K562 (cell line): Measurements from ENCODE around the gene HSBP1L1.

Experiments
- E2F1 ChIP-seq: sonication (generic); formaldehyde crosslinking; IDR thresholded peaks from 2 replicates; pipeline ENCODE4 v1.8.1; 2023; ENCODE audit warnings: mild to moderate bottlenecking, missing genetic modification reagents, moderate library complexity
- GATA2 ChIP-seq: sonication (generic); formaldehyde crosslinking; IDR thresholded peaks from 2 replicates; pipeline ENCODE4 v1.4.0; 2020; ENCODE audit warnings: mild to moderate bottlenecking, missing genetic modification reagents
- HNRNPH1 ChIP-seq: fragments of 200-400 bp; formaldehyde crosslinking; optimal IDR thresholded peaks from 2 replicates; pipeline ENCODE3; 2017; ENCODE audit warnings: low read depth, mild to moderate bottlenecking, low read length, moderate library complexity
- MEF2A ChIP-seq: IDR thresholded peaks from 2 replicates; pipeline ENCODE4 v1.6.1; 2011; ENCODE audit warnings: low read depth, mild to moderate bottlenecking, low read length, moderate library complexity; ENCODE audit not compliant: control insufficient read depth
- NFIC ChIP-seq: fragments of 450-650 bp; IDR thresholded peaks from 2 replicates; pipeline ENCODE4 v1.6.1; 2017; ENCODE audit warnings: mild to moderate bottlenecking, inconsistent platforms
- NFXL1 ChIP-seq: fragments of 450-650 bp; formaldehyde crosslinking; IDR thresholded peaks from 2 replicates; pipeline ENCODE4 v1.4.0; 2021; ENCODE audit warnings: mild to moderate bottlenecking
- TAF7 ChIP-seq: fragments of 450-650 bp; IDR thresholded peaks from 2 replicates; pipeline ENCODE4 v1.6.1; 2016; ENCODE audit warnings: missing genetic modification characterization, missing compliant biosample characterization
- TEAD1 ChIP-seq, 2 experiments: fragments of 450-650 bp in 1 of 2; sonication (generic) in 1 of 2; formaldehyde crosslinking; IDR thresholded peaks; 2 replicates each; pipeline versions ENCODE4 v1.4.0 to v1.8.0; 2020 to 2022; ENCODE audit warnings: mild to moderate bottlenecking in 2 of 2, missing genetic modification reagents in 1 of 2
- ZZZ3 ChIP-seq: fragments of 450-650 bp; IDR thresholded peaks from 2 replicates; pipeline ENCODE4 v1.6.1; 2016; ENCODE audit warnings: antibody characterized with exemption, mild to moderate bottlenecking, moderate library complexity
- TF ChIP-seq, protein P1 (sequence below): IDR thresholded peaks from 3 replicates; pipeline ENCODE4 v1.6.1; 2011; ENCODE audit warnings: borderline replicate concordance, mild to moderate bottlenecking, moderate library complexity; ENCODE audit not compliant: insufficient read length; ENCODE audit errors: extremely low read depth
- TF ChIP-seq, protein P2 (sequence below), 3 experiments: IDR thresholded peaks in 2 of 3; conservative IDR thresholded peaks in 1 of 3; 2 replicates each; pipeline ENCODE4 v1.5.1; 2011 to 2012; ENCODE audit warnings: low read length in 3 of 3, mild to moderate bottlenecking in 3 of 3, control low read depth in 2 of 3, improper control_type of control experiment in 1 of 3, inconsistent platforms in 1 of 3, low read depth in 1 of 3, mixed read lengths in 1 of 3, moderate library complexity in 1 of 3; ENCODE audit not compliant: insufficient read depth in 2 of 3

DNA sequence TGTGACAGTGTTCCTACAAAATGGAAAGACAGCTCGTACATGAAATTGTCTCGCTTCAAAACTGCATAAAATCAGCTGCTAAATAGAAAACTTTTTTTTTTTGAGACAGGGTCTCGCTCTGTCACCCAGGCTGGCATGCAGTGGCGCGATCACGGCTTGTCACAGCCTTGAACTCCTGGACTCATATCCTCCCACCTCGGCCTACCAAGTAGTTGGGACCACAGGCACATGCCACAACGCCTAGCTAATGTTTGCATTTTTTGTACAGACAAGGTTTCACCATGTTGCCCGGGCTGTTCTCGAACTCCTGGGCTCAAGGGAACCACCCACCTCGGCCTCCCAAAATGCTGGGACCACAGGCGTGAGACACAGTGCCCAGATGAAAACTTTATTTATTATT lies 20.7 kb downstream of the HSBP1L1 start:
- TF ChIP-seq NFIC (no peak), NFXL1 (CRISPR knock-in tag) (no peak), TEAD1 (CRISPR knock-in tag; IDR thresholded peaks at IDR 0.05) (no peak), GATA2 (CRISPR knock-in tag) (no peak), ZZZ3 (no peak), MEF2A (no peak), HNRNPH1 (no peak), E2F1 (CRISPR knock-in tag) (no peak), TAF7 (tag) (no peak)
- TF ChIP-seq, protein P1, sequence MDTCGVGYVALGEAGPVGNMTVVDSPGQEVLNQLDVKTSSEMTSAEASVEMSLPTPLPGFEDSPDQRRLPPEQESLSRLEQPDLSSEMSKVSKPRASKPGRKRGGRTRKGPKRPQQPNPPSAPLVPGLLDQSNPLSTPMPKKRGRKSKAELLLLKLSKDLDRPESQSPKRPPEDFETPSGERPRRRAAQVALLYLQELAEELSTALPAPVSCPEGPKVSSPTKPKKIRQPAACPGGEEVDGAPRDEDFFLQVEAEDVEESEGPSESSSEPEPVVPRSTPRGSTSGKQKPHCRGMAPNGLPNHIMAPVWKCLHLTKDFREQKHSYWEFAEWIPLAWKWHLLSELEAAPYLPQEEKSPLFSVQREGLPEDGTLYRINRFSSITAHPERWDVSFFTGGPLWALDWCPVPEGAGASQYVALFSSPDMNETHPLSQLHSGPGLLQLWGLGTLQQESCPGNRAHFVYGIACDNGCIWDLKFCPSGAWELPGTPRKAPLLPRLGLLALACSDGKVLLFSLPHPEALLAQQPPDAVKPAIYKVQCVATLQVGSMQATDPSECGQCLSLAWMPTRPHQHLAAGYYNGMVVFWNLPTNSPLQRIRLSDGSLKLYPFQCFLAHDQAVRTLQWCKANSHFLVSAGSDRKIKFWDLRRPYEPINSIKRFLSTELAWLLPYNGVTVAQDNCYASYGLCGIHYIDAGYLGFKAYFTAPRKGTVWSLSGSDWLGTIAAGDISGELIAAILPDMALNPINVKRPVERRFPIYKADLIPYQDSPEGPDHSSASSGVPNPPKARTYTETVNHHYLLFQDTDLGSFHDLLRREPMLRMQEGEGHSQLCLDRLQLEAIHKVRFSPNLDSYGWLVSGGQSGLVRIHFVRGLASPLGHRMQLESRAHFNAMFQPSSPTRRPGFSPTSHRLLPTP = no peak
- TF ChIP-seq, protein P2, sequence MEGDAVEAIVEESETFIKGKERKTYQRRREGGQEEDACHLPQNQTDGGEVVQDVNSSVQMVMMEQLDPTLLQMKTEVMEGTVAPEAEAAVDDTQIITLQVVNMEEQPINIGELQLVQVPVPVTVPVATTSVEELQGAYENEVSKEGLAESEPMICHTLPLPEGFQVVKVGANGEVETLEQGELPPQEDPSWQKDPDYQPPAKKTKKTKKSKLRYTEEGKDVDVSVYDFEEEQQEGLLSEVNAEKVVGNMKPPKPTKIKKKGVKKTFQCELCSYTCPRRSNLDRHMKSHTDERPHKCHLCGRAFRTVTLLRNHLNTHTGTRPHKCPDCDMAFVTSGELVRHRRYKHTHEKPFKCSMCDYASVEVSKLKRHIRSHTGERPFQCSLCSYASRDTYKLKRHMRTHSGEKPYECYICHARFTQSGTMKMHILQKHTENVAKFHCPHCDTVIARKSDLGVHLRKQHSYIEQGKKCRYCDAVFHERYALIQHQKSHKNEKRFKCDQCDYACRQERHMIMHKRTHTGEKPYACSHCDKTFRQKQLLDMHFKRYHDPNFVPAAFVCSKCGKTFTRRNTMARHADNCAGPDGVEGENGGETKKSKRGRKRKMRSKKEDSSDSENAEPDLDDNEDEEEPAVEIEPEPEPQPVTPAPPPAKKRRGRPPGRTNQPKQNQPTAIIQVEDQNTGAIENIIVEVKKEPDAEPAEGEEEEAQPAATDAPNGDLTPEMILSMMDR (IDR thresholded peaks at IDR 0.05 in 2 of 3, conservative IDR thresholded peaks at IDR 0.05 in 1 of 3; ENCODE audit: insufficient read depth in 2 of 3, low read depth in 1 of 3, low read length in 3 of 3) = no peak
